H1 (cell line): Measurements from ENCODE around the gene FIGNL1. TPM values are rescaled to one million over a fixed set of nuclear protein-coding genes. Genes with fewer than 3 reads are reported as not detected.

Experiments
- CBX5 ChIP-seq: fragments of 300-800, 300-1000 bp; sonication (generic); IDR thresholded peaks from 2 replicates; pipeline ENCODE4 v1.7.1; 2016; ENCODE audit warnings: antibody characterized with exemption, low read length, low read depth
- FOSL1 ChIP-seq: IDR thresholded peaks from 2 replicates; pipeline ENCODE4 v1.6.1; 2011; ENCODE audit warnings: mild to moderate bottlenecking, low read depth, low read length, moderate library complexity; ENCODE audit not compliant: insufficient read depth
- polyA plus RNA-seq, 7 experiments: library from polyadenylated mRNA; depleted of rRNA in 3 of 7; stranded (reverse) in 5 of 7; unstranded in 2 of 7; fragments of >200 nt in 5 of 7; fragments of 200-250 nt in 2 of 7; gene quantifications; 1 replicate in 5 of 7; 2 replicates in 1 of 7; 4 replicates in 1 of 7; pipeline versions ENCODE4 v1.2.1 to v1.2.3, GENCODE V29; 2011 to 2013; ENCODE audit warnings: missing spikeins in 2 of 7, mixed read lengths in 2 of 7
- total RNA-seq: library from RNA; stranded (reverse); fragmentation: NEBNext Ultra II Directional; extraction: Animal tissue kit (Norgen Biotek cat#: 25700); gene quantifications from 2 replicates; pipeline ENCODE4 v1.2.1, GENCODE V29; 2021

Gene FIGNL1
- total and polyA plus RNA-seq, 2 of the 8 experiments (the other 6 are each of a cell fraction or from before 2014, with no cell fraction given) = 6.5 to 9.9 TPM

DNA sequence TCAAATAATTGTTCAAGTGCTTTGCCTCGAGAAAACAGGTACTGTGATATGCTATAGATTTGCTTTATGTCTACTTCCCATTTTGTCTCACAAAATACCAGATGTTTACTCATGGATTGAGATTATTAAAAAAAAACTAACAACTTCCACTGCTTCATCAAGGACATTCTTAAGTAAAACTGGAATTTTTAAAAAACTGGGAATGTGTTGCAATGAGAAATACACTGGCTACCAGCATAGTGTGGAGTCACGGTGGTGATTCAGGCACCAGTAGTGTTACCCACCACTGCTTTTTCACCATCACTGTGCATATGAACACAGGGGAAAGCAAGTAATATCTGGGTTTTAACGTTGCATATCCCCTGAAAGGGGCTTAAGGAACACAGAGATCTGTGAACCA is 21.2 kb downstream of the FIGNL1 start (continued):
- TF ChIP-seq CBX5 (no peak), FOSL1 (no peak)
